Astrocyte (in vitro differentiated cells and primary cell): ENCODE results near the gene EPHA2. TPM values are rescaled to one million over a fixed set of nuclear protein-coding genes. Genes with fewer than 3 reads are reported as not detected.

ENCODE experiments used
- DNase-seq: peaks from one replicate; pipeline ENCODE4 v3.0.0-alpha.2; 2010; ENCODE audit warnings: low read depth
- FAIRE-seq: peaks from 2 replicates; lab custom pipeline; 2011; peaks lifted over from hg19 to GRCh38; lab: Jason Lieb, UNC
- H2AFZ ChIP-seq: 2 replicates; pipeline ENCODE4 v1.6.0; 2012; ENCODE audit warnings: low read depth, low read length, inconsistent platforms
- H3K27ac ChIP-seq: 2 replicates; pipeline ENCODE4 v1.5.1; 2011; ENCODE audit warnings: low read depth, low read length, inconsistent platforms
- H3K27me3 ChIP-seq: 2 replicates; pipeline ENCODE4 v1.6.0; 2011; ENCODE audit warnings: low read length, inconsistent platforms; ENCODE audit not compliant: insufficient read depth
- H3K36me3 ChIP-seq: 2 replicates; pipeline ENCODE4 v1.5.1; 2011; ENCODE audit warnings: low read length, inconsistent platforms; ENCODE audit not compliant: insufficient read depth
- H3K4me1 ChIP-seq: 2 replicates; pipeline ENCODE4 v1.5.1; 2011; ENCODE audit warnings: low read length, inconsistent platforms; ENCODE audit not compliant: insufficient read depth
- H3K4me2 ChIP-seq: 2 replicates; pipeline ENCODE4 v1.6.0; 2012; ENCODE audit warnings: low read length, inconsistent platforms
- H3K4me3 ChIP-seq: 2 replicates; pipeline ENCODE4 v1.5.1; 2011; ENCODE audit warnings: low read depth, mild to moderate bottlenecking, low read length, inconsistent platforms; ENCODE audit not compliant: insufficient read depth
- H3K79me2 ChIP-seq: 2 replicates; pipeline ENCODE4 v1.6.0; 2012; ENCODE audit warnings: mild to moderate bottlenecking, low read length, inconsistent platforms; ENCODE audit not compliant: insufficient read depth
- H3K9ac ChIP-seq: 2 replicates; pipeline ENCODE4 v1.6.0; 2012; ENCODE audit warnings: mild to moderate bottlenecking, low read length, inconsistent platforms
- H3K9me3 ChIP-seq: 2 replicates; pipeline ENCODE4 v1.5.1; 2012; ENCODE audit warnings: low read depth, mild to moderate bottlenecking, low read length, inconsistent platforms; ENCODE audit not compliant: insufficient read depth
- H4K20me1 ChIP-seq: 2 replicates; pipeline ENCODE4 v1.6.0; 2012; ENCODE audit warnings: low read length, inconsistent platforms; ENCODE audit not compliant: insufficient read depth
- H3K27ac Mint-ChIP-seq: one replicate; pipeline ENCODE4 v1.8.0; 2021; ENCODE audit warnings: mild to moderate bottlenecking, mixed read lengths; ENCODE audit not compliant: unreplicated experiment
- H3K27me3 Mint-ChIP-seq: one replicate; pipeline ENCODE4 v1.8.0; 2021; ENCODE audit warnings: low read depth, mixed read lengths; ENCODE audit not compliant: unreplicated experiment
- H3K36me3 Mint-ChIP-seq: one replicate; pipeline ENCODE4 v1.8.0; 2021; ENCODE audit warnings: low read depth, mixed read lengths; ENCODE audit not compliant: unreplicated experiment
- H3K4me1 Mint-ChIP-seq: one replicate; pipeline ENCODE4 v1.8.0; 2021; ENCODE audit warnings: low read depth, mixed read lengths; ENCODE audit not compliant: unreplicated experiment
- H3K4me3 Mint-ChIP-seq: one replicate; pipeline ENCODE4 v1.8.0; 2021; ENCODE audit warnings: mild to moderate bottlenecking, moderate library complexity, mixed read lengths; ENCODE audit not compliant: unreplicated experiment
- H3K9me3 Mint-ChIP-seq: one replicate; pipeline ENCODE4 v1.8.0; 2021; ENCODE audit warnings: mild to moderate bottlenecking, mixed read lengths; ENCODE audit not compliant: unreplicated experiment
- EZH2 ChIP-seq: IDR thresholded peaks from 2 replicates; pipeline ENCODE4 v1.6.1; 2012; ENCODE audit warnings: mild to moderate bottlenecking, low read length, inconsistent platforms; ENCODE audit not compliant: insufficient read depth
- total RNA-seq: library from RNA; stranded (reverse); gene quantifications from 2 replicates; pipeline ENCODE4 v1.2.1, GENCODE V29; 2021
- TF ChIP-seq, protein P1 (sequence below): IDR thresholded peaks from 2 replicates; pipeline ENCODE4 v1.5.1; 2011; ENCODE audit warnings: low read depth, mild to moderate bottlenecking, inconsistent platforms, low read length, moderate library complexity; ENCODE audit not compliant: insufficient read depth

EPHA2 gene
- total RNA-seq, 1 donor from 2014 or later, result 140 TPM

DNA sequence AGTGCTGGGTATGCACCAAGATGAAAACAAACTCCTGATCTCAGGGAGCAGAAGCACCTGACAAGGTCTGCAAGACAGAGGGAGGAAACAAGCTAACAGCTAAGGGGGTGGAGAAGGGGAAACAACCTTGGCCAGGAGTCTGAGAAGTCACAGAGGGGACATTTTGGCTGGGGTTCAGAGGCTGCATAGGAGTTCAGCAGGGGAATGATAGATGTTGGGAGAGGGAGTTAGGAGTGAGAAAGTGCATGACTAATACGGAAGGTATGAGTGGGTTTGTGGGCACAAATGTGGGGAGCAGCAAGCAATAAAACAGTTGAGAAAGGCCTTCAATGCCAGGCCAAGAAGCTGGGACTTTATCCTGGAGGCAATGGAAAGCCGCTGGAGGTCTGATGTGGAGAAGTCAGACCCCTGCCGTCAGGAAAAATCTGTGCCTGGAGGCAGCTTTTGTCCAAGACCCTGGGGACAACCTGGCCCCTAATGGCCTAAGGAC lies 16.4 kb downstream of the EPHA2 start:
- TF ChIP-seq, protein P1, sequence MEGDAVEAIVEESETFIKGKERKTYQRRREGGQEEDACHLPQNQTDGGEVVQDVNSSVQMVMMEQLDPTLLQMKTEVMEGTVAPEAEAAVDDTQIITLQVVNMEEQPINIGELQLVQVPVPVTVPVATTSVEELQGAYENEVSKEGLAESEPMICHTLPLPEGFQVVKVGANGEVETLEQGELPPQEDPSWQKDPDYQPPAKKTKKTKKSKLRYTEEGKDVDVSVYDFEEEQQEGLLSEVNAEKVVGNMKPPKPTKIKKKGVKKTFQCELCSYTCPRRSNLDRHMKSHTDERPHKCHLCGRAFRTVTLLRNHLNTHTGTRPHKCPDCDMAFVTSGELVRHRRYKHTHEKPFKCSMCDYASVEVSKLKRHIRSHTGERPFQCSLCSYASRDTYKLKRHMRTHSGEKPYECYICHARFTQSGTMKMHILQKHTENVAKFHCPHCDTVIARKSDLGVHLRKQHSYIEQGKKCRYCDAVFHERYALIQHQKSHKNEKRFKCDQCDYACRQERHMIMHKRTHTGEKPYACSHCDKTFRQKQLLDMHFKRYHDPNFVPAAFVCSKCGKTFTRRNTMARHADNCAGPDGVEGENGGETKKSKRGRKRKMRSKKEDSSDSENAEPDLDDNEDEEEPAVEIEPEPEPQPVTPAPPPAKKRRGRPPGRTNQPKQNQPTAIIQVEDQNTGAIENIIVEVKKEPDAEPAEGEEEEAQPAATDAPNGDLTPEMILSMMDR, result no peak
- TF ChIP-seq EZH2, result no peak
- Mint-ChIP-seq H3K4me3 (peak overlapping the region; percentile 17), H3K27me3 (no peaks in the 10 kb centered on the region), H3K36me3 (peaks cover 17% of the 10 kb centered on the region), H3K4me1 (peaks cover 34% of the 10 kb centered on the region), H3K27ac (peak overlapping the region; percentile 90), H3K9me3 (no peaks in the 10 kb centered on the region)
- Histone ChIP-seq H3K4me2 (peak overlapping the region; percentile 58), H4K20me1 (peaks cover 87% of the 10 kb centered on the region), H3K27ac (peak overlapping the region; percentile 74), H3K9ac (peak overlapping the region; percentile 53), H3K9me3 (no peaks in the 10 kb centered on the region), H3K79me2 (peaks cover 87% of the 10 kb centered on the region), H3K4me3 (peak overlapping the region; percentile 2), H3K36me3 (peaks cover 49% of the 10 kb centered on the region), H3K27me3 (no peaks in the 10 kb centered on the region), H2AFZ (no peak overlapping the region), H3K4me1 (peaks cover 53% of the 10 kb centered on the region)
- peak; percentile 94 for DNase-seq
- FAIRE-seq, result peak; percentile 62

DNA sequence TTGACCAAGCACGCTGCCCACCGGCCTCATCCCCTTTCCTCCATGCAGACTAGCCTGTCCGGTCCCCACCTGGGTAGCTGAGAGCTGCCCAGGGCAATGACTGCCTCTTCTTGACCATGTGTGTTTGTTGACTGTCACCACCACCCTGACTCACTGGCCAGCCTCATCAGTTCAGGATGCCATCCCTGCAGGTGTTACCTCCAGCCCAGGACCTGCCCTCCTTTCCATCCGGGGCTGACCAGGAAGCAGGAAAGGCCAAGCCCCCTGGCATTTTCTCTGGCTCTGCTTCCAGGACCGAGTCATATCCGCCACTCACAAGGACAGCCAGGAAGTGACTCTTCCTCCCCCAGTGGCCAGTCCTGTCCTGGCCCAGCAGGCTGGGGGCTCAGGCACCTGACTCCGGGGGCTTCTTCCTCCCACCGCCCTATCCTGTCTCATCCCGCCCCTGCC lies 17.1 kb downstream of the EPHA2 start:
- DNase-seq (no peak), FAIRE-seq (no peak)
- peak overlapping the region; percentile 58 for H3K4me2 ChIP-seq
- peaks cover 56% of the 10 kb centered on the region for H3K36me3 ChIP-seq
- no peaks in the 10 kb centered on the region for H3K27me3 ChIP-seq
- H3K4me3 Mint-ChIP-seq, result peak overlapping the region; percentile 64
- peaks cover 91% of the 10 kb centered on the region for H4K20me1 ChIP-seq
- H3K79me2 ChIP-seq, result peaks cover 85% of the 10 kb centered on the region
- peaks cover 45% of the 10 kb centered on the region for H3K4me1 ChIP-seq
- H3K9me3 Mint-ChIP-seq, result no peaks in the 10 kb centered on the region
- TF ChIP-seq, protein P1, result no peak
- no peak for TF ChIP-seq EZH2
- H3K4me3 ChIP-seq, result no peak overlapping the region
- no peaks in the 10 kb centered on the region for H3K27me3 Mint-ChIP-seq
- H3K27ac Mint-ChIP-seq, result peak overlapping the region; percentile 90
- H2AFZ ChIP-seq, result no peak overlapping the region
- H3K27ac ChIP-seq, result peak overlapping the region; percentile 74
- H3K4me1 Mint-ChIP-seq, result peaks cover 27% of the 10 kb centered on the region
- H3K9me3 ChIP-seq, result no peaks in the 10 kb centered on the region
- peaks cover 22% of the 10 kb centered on the region for H3K36me3 Mint-ChIP-seq
- H3K9ac ChIP-seq, result peak overlapping the region; percentile 28

DNA sequence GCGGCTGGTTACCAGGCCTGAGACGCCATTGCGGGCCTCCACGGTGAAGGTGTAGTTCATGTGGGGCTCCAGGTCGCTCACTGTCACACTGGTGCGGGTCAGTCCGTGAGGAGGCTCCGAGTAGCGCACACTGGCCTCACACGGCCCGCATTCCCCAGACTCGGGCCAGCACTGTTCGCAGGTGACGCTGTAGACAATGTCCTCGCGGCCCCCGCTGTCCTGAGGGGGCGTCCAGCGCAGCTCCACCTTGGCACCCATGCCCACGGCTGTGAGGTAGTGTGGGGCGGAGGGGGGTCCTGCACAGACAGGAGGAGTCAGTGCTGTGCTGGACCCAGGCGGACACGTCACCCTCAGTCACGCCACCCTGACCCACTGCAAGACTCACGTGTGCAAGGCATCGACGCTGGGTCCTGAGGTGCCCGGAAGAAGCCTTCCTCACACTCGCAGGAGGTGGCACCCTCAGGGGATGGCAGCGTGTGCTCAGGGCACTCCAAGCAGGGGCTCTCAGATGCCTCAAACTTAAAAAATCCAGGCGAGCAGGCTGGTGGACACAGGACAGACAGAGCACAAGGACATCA lies 17.9 kb downstream of the EPHA2 start:
- DNase-seq, result no peak
- peaks cover 91% of the 10 kb centered on the region for H4K20me1 ChIP-seq

More for the DNA sequence above, 17.9 kb downstream of the EPHA2 start:
- peaks cover 27% of the 10 kb centered on the region for H3K4me1 Mint-ChIP-seq
- Histone ChIP-seq H3K27ac (no peak overlapping the region), H3K36me3 (peaks cover 56% of the 10 kb centered on the region), H3K9me3 (no peaks in the 10 kb centered on the region), H3K4me1 (peaks cover 38% of the 10 kb centered on the region), H3K9ac (no peak overlapping the region), H2AFZ (no peak overlapping the region), H3K4me3 (no peak overlapping the region), H3K79me2 (peaks cover 85% of the 10 kb centered on the region), H3K27me3 (no peaks in the 10 kb centered on the region), H3K4me2 (no peak overlapping the region)
- H3K4me3 Mint-ChIP-seq, result no peak overlapping the region
- no peak for FAIRE-seq
- no peak overlapping the region for H3K27ac Mint-ChIP-seq
- peaks cover 23% of the 10 kb centered on the region for H3K36me3 Mint-ChIP-seq
- no peaks in the 10 kb centered on the region for H3K27me3 Mint-ChIP-seq
- H3K9me3 Mint-ChIP-seq, result no peaks in the 10 kb centered on the region
- TF ChIP-seq EZH2, result no peak
